ENCODE measurements around the gene CACHD1. TPM values are rescaled to one million over a fixed set of nuclear protein-coding genes. Genes with fewer than 3 reads are reported as not detected.

Gene CACHD1
- total and polyA plus RNA-seq, 5 donors from 2014 or later, result 0.22 to 0.46 (median 0.27) TPM; not detected in 1

- H3K4me3 Mint-ChIP-seq, result no peak overlapping the region
- H3K4me1 ChIP-seq (ENCODE audit: control insufficient read depth, insufficient read depth, low read length, poor library complexity, severe bottlenecking), result no peaks in the 10 kb centered on the region
- H3K27me3 ChIP-seq (ENCODE audit: control insufficient read depth, insufficient read depth, low read length), result no peaks in the 10 kb centered on the region
- no peak overlapping the region for H3K27ac Mint-ChIP-seq
- no peaks in the 10 kb centered on the region for H3K9me3 ChIP-seq (ENCODE audit: control insufficient read depth in 2 of 2, low read length in 2 of 2)
- H3K36me3 Mint-ChIP-seq, result no peaks in the 10 kb centered on the region
- no peak overlapping the region for H3K27ac ChIP-seq (ENCODE audit: insufficient read depth, low read length, poor library complexity, severe bottlenecking)
- ATAC-seq (ENCODE audit: low read depth in 2 of 2) (no peak), DNase-seq (no peak)
- H3K27me3 Mint-ChIP-seq, result peaks cover 10% of the 10 kb centered on the region
- H3K9me3 Mint-ChIP-seq, result no peaks in the 10 kb centered on the region
- no peaks in the 10 kb centered on the region for H3K36me3 ChIP-seq (ENCODE audit: control insufficient read depth, insufficient read depth, low read length)
- no peak overlapping the region for H3K4me3 ChIP-seq (ENCODE audit: low read depth, low read length)
- H3K4me1 Mint-ChIP-seq, result peaks cover 0 to 4% (median 0%) of the 10 kb centered on the region in 4 donors
These were observed 118.9 kb downstream of the CACHD1 start for GRCh38 chr1:64588876-64589275.

DNA sequence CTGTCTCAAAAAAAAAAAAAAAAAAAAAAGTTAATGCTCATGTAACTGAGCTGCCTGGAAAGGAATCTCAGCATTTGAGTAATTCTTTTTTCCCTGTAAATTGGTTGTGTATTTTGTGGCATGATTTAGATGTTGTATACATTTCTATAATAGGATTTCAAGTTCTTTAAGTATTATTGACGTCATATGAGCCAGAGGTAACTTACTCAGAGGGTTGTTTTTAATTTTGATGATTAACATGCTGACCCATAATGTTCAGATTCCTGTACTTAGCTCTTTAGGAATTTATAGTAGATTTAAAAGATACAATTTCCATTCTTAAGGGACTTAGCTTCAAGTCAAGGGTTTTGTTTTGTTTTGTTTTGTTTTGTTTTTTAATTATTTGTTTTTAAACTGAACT is 120.4 kb downstream of the CACHD1 start:
- no peak overlapping the region for H3K4me3 ChIP-seq (ENCODE audit: low read depth, low read length)
- H3K27ac ChIP-seq (ENCODE audit: insufficient read depth, low read length, poor library complexity, severe bottlenecking), result no peak overlapping the region
- peaks cover 0 to 2% (median 0%) of the 10 kb centered on the region in 4 donors for H3K4me1 Mint-ChIP-seq
- H3K9me3 ChIP-seq (ENCODE audit: control insufficient read depth in 2 of 2, low read length in 2 of 2), result no peaks in the 10 kb centered on the region
- H3K27me3 Mint-ChIP-seq, result peaks cover 10% of the 10 kb centered on the region
- no peaks in the 10 kb centered on the region for H3K36me3 ChIP-seq (ENCODE audit: control insufficient read depth, insufficient read depth, low read length)
- ATAC-seq (ENCODE audit: low read depth in 2 of 2) (no peak), DNase-seq (no peak)
- no peaks in the 10 kb centered on the region for H3K9me3 Mint-ChIP-seq
- no peaks in the 10 kb centered on the region for H3K4me1 ChIP-seq (ENCODE audit: control insufficient read depth, insufficient read depth, low read length, poor library complexity, severe bottlenecking)
- H3K27me3 ChIP-seq (ENCODE audit: control insufficient read depth, insufficient read depth, low read length), result no peaks in the 10 kb centered on the region
- H3K36me3 Mint-ChIP-seq, result no peaks in the 10 kb centered on the region
- no peak overlapping the region for H3K4me3 Mint-ChIP-seq
- H3K27ac Mint-ChIP-seq, result no peak overlapping the region

DNA sequence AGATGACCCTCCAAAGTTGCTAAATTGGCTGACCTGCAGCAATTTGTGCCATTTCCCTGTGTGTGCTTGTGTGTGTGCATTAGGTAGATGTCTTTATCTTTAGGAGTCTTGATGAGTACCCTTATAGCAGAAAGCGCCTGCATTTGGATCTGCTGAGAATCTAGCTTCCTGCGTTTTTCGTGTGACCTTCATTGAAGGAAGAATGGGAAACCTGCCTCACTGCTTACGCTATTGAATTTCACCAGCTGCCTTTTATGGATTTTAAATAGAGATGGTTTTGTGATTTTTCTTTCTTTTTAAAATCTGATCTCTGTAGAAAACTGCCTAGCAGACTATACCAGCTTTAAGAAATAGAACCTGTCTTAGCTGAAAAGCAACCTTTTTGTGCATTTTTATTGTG is 124.5 kb downstream of the CACHD1 start:
- Histone ChIP-seq H3K4me3 (ENCODE audit: low read depth, low read length) (no peak overlapping the region), H3K9me3 (ENCODE audit: control insufficient read depth in 2 of 2, low read length in 2 of 2) (no peaks in the 10 kb centered on the region), H3K4me1 (ENCODE audit: control insufficient read depth, insufficient read depth, low read length, poor library complexity, severe bottlenecking) (no peaks in the 10 kb centered on the region), H3K27ac (ENCODE audit: insufficient read depth, low read length, poor library complexity, severe bottlenecking) (no peak overlapping the region), H3K36me3 (ENCODE audit: control insufficient read depth, insufficient read depth, low read length) (no peaks in the 10 kb centered on the region), H3K27me3 (ENCODE audit: control insufficient read depth, insufficient read depth, low read length) (no peaks in the 10 kb centered on the region)
- DNase-seq, result no peak
- no peak for ATAC-seq (ENCODE audit: low read depth in 2 of 2)
- no peak overlapping the region for H3K27ac Mint-ChIP-seq
- H3K27me3 Mint-ChIP-seq, result peaks cover 10% of the 10 kb centered on the region
- no peak overlapping the region for H3K4me3 Mint-ChIP-seq
- H3K36me3 Mint-ChIP-seq, result peaks cover 4% of the 10 kb centered on the region
- H3K4me1 Mint-ChIP-seq, result no peaks in the 10 kb centered on the region
- peaks cover 0 to 2% (median 0%) of the 10 kb centered on the region in 7 donors for H3K9me3 Mint-ChIP-seq

GRCh38 chr1:64595871-64596515 is 126.1 kb downstream of the CACHD1 start:
- no peaks in the 10 kb centered on the region for H3K36me3 ChIP-seq (ENCODE audit: control insufficient read depth, insufficient read depth, low read length)
- H3K4me3 ChIP-seq (ENCODE audit: low read depth, low read length), result no peak overlapping the region
- Mint-ChIP-seq H3K9me3 (peaks cover 0 to 2% (median 0%) of the 10 kb centered on the region in 7 donors), H3K27me3 (peaks cover 4% of the 10 kb centered on the region), H3K27ac (no peak overlapping the region), H3K36me3 (peaks cover 4% of the 10 kb centered on the region), H3K4me3 (no peak overlapping the region), H3K4me1 (no peaks in the 10 kb centered on the region)
- H3K27me3 ChIP-seq (ENCODE audit: control insufficient read depth, insufficient read depth, low read length), result no peaks in the 10 kb centered on the region
- H3K4me1 ChIP-seq (ENCODE audit: control insufficient read depth, insufficient read depth, low read length, poor library complexity, severe bottlenecking), result no peaks in the 10 kb centered on the region
- DNase-seq (no peak), ATAC-seq (ENCODE audit: low read depth in 2 of 2) (no peak)
- H3K27ac ChIP-seq (ENCODE audit: insufficient read depth, low read length, poor library complexity, severe bottlenecking), result no peak overlapping the region
- H3K9me3 ChIP-seq (ENCODE audit: control insufficient read depth in 2 of 2, low read length in 2 of 2), result no peaks in the 10 kb centered on the region

- no peak for ATAC-seq (ENCODE audit: low read depth in 2 of 2)
These were observed 127.2 kb downstream of the CACHD1 start for GRCh38 chr1:64597113-64597512.

DNA sequence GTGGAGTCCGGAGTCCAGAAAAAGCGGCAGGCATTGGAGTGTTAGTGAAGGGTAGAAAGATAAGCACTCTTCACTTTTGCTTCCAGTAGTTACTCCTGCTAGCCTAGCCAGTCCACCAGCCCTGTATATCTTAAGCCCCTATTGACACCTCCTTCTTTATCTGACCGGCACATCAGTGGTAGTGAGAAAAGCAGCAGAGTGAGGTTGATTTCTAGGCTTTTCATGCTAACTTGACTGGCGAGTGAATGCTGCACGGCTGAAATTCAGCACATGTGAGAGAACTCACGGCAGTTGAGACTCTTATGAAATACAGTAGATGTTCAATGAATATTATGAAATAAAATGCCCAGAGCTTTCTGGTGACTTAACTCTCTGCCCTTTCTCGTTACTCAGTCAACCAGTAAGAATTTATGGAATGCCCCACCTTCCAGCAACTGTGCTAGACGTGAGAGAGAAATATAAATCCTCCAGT is 128.2 kb downstream of the CACHD1 start:
- ATAC-seq (ENCODE audit: low read depth in 2 of 2) (no peak), DNase-seq (no peak)
- Mint-ChIP-seq H3K4me1 (no peaks in the 10 kb centered on the region), H3K27ac (no peak overlapping the region), H3K4me3 (no peak overlapping the region), H3K36me3 (peaks cover 4% of the 10 kb centered on the region), H3K27me3 (no peaks in the 10 kb centered on the region), H3K9me3 (peaks cover 0 to 2% (median 0%) of the 10 kb centered on the region in 7 donors)
- H3K9me3 ChIP-seq (ENCODE audit: control insufficient read depth in 2 of 2, low read length in 2 of 2), result no peaks in the 10 kb centered on the region
- no peak overlapping the region for H3K4me3 ChIP-seq (ENCODE audit: low read depth, low read length)
- H3K4me1 ChIP-seq (ENCODE audit: control insufficient read depth, insufficient read depth, low read length, poor library complexity, severe bottlenecking), result no peaks in the 10 kb centered on the region
- no peaks in the 10 kb centered on the region for H3K27me3 ChIP-seq (ENCODE audit: control insufficient read depth, insufficient read depth, low read length)
- no peak overlapping the region for H3K27ac ChIP-seq (ENCODE audit: insufficient read depth, low read length, poor library complexity, severe bottlenecking)
- no peaks in the 10 kb centered on the region for H3K36me3 ChIP-seq (ENCODE audit: control insufficient read depth, insufficient read depth, low read length)

More at GRCh38 chr1:64597113-64597512, 127.2 kb downstream of the CACHD1 start:
- Histone ChIP-seq H3K27ac (ENCODE audit: insufficient read depth, low read length, poor library complexity, severe bottlenecking) (no peak overlapping the region), H3K27me3 (ENCODE audit: control insufficient read depth, insufficient read depth, low read length) (no peaks in the 10 kb centered on the region), H3K36me3 (ENCODE audit: control insufficient read depth, insufficient read depth, low read length) (no peaks in the 10 kb centered on the region), H3K9me3 (ENCODE audit: control insufficient read depth in 2 of 2, low read length in 2 of 2) (no peaks in the 10 kb centered on the region), H3K4me3 (ENCODE audit: low read depth, low read length) (no peak overlapping the region), H3K4me1 (ENCODE audit: control insufficient read depth, insufficient read depth, low read length, poor library complexity, severe bottlenecking) (no peaks in the 10 kb centered on the region)
- Mint-ChIP-seq H3K27ac (no peak overlapping the region), H3K9me3 (peaks cover 0 to 2% (median 0%) of the 10 kb centered on the region in 7 donors), H3K36me3 (peaks cover 4% of the 10 kb centered on the region), H3K4me3 (no peak overlapping the region), H3K27me3 (no peaks in the 10 kb centered on the region), H3K4me1 (no peaks in the 10 kb centered on the region)
- DNase-seq, result no peak

DNA sequence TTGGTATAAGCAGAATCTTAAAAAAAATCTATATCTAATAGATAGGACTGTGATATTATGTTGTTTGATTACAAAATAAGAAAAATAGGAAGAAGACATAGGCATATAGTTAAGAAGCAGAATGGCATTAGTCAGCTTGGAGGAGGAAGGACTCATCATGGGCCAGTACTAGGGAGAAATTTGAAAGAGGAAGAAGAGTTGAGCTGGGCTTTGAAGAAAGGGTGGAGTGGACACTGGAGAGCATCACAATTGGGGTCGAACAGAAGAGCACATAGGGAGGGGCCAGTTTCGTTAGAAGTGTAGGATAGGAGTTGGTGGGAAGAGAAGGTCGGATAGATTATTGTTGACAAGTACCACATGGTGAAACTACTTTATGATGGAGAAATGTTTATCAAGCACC is 129.3 kb downstream of the CACHD1 start:
- Histone ChIP-seq H3K4me3 (ENCODE audit: low read depth, low read length) (no peak overlapping the region), H3K27me3 (ENCODE audit: control insufficient read depth, insufficient read depth, low read length) (no peaks in the 10 kb centered on the region), H3K9me3 (ENCODE audit: control insufficient read depth in 2 of 2, low read length in 2 of 2) (no peaks in the 10 kb centered on the region), H3K27ac (ENCODE audit: insufficient read depth, low read length, poor library complexity, severe bottlenecking) (no peak overlapping the region), H3K4me1 (ENCODE audit: control insufficient read depth, insufficient read depth, low read length, poor library complexity, severe bottlenecking) (no peaks in the 10 kb centered on the region), H3K36me3 (ENCODE audit: control insufficient read depth, insufficient read depth, low read length) (no peaks in the 10 kb centered on the region)
- Mint-ChIP-seq H3K4me1 (no peaks in the 10 kb centered on the region), H3K27ac (no peak overlapping the region), H3K4me3 (no peak overlapping the region), H3K9me3 (peaks cover 0 to 4% (median 0%) of the 10 kb centered on the region in 7 donors), H3K27me3 (no peaks in the 10 kb centered on the region), H3K36me3 (peaks cover 4% of the 10 kb centered on the region)
- no peak for DNase-seq
- no peak for ATAC-seq (ENCODE audit: low read depth in 2 of 2)

DNA sequence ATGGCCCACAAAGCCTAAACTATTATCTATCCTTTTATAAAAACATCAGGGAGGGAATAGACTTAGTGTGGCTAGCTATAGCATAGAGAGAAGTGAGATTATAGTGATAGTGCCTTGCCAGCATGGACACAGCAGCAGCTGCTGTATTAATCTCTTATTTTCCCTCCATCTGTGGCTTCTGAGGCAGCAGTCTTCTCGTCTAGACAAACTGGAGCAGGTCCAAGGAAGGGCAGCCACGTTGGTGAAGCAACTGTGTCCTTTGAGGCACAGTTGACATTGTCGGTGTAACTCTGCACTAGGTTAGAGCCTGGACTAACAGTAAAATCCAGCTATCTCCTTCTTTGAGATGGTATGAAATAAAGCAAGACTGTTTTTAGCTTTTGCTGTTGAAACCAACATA is 131.3 kb downstream of the CACHD1 start:
- no peaks in the 10 kb centered on the region for H3K27me3 ChIP-seq (ENCODE audit: control insufficient read depth, insufficient read depth, low read length)
- H3K9me3 ChIP-seq (ENCODE audit: control insufficient read depth in 2 of 2, low read length in 2 of 2), result no peaks in the 10 kb centered on the region
- no peak overlapping the region for H3K4me3 ChIP-seq (ENCODE audit: low read depth, low read length)
- Mint-ChIP-seq H3K9me3 (peaks cover 0 to 4% (median 0%) of the 10 kb centered on the region in 7 donors), H3K27ac (no peak overlapping the region), H3K4me3 (no peak overlapping the region), H3K36me3 (peaks cover 4% of the 10 kb centered on the region), H3K4me1 (no peaks in the 10 kb centered on the region), H3K27me3 (no peaks in the 10 kb centered on the region)
- no peaks in the 10 kb centered on the region for H3K36me3 ChIP-seq (ENCODE audit: control insufficient read depth, insufficient read depth, low read length)
- ATAC-seq (ENCODE audit: low read depth in 2 of 2), result no peak
- DNase-seq, result no peak
- H3K4me1 ChIP-seq (ENCODE audit: control insufficient read depth, insufficient read depth, low read length, poor library complexity, severe bottlenecking), result no peaks in the 10 kb centered on the region
- H3K27ac ChIP-seq (ENCODE audit: insufficient read depth, low read length, poor library complexity, severe bottlenecking), result no peak overlapping the region
